Central memory CD4-positive, alpha-beta T cell (primary cell): ENCODE measurements around the gene WWOX.
A peak's percentile ranks its signal among the peaks of the same experiment; 100 is the strongest.

Experiments used
- DNase-seq: peaks from one replicate; pipeline ENCODE4 v3.0.0; 2022

Gene WWOX

GRCh38 chr16:78235168-78235800 is 135.8 kb downstream of the WWOX start:
- DNase-seq, result peak; percentile 38

- DNase-seq, result no peak
These were observed 136.4 kb downstream of the WWOX start for GRCh38 chr16:78235876-78236275.

GRCh38 chr16:78237841-78238240 is 138.4 kb downstream of the WWOX start:
- DNase-seq, result no peak

- no peak for DNase-seq
These were observed 141.2 kb downstream of the WWOX start for GRCh38 chr16:78240459-78241222.

GRCh38 chr16:78242239-78242630 is 142.8 kb downstream of the WWOX start:
- no peak for DNase-seq

GRCh38 chr16:78244131-78244895 is 144.9 kb downstream of the WWOX start:
- DNase-seq, result no peak

GRCh38 chr16:78246559-78246958 is 147.1 kb downstream of the WWOX start:
- DNase-seq, result no peak

- DNase-seq, result no peak
These were observed 149.6 kb downstream of the WWOX start for GRCh38 chr16:78249056-78249455.

- DNase-seq, result no peak
These were observed 150.4 kb downstream of the WWOX start for GRCh38 chr16:78249832-78250231.

GRCh38 chr16:78251115-78251514 is 151.7 kb downstream of the WWOX start:
- DNase-seq, result no peak

- DNase-seq, result no peak
These were observed 153.3 kb downstream of the WWOX start for GRCh38 chr16:78252757-78253156.

- no peak for DNase-seq
These were observed 155.4 kb downstream of the WWOX start for GRCh38 chr16:78254841-78255240.

GRCh38 chr16:78256686-78257375 is 157.4 kb downstream of the WWOX start:
- DNase-seq, result no peak

- no peak for DNase-seq
These were observed 157.9 kb downstream of the WWOX start for GRCh38 chr16:78257376-78257728.

- no peak for DNase-seq
These were observed 159.1 kb downstream of the WWOX start for GRCh38 chr16:78258375-78259065.

- DNase-seq, result no peak
These were observed 160.4 kb downstream of the WWOX start for GRCh38 chr16:78259873-78260272.

- DNase-seq, result no peak
These were observed 165.2 kb downstream of the WWOX start for GRCh38 chr16:78264642-78265041.

GRCh38 chr16:78269256-78269655 is 169.8 kb downstream of the WWOX start:
- DNase-seq, result no peak

GRCh38 chr16:78271981-78272380 is 172.5 kb downstream of the WWOX start:
- DNase-seq, result no peak

GRCh38 chr16:78274771-78275170 is 175.3 kb downstream of the WWOX start:
- DNase-seq, result no peak

- DNase-seq, result no peak
These were observed 176.0 kb downstream of the WWOX start for GRCh38 chr16:78275420-78275819.

- DNase-seq, result no peak
These were observed 178.0 kb downstream of the WWOX start for GRCh38 chr16:78277321-78278055.
